Measurements from ENCODE around the gene SETD7. TPM values are rescaled to one million over a fixed set of nuclear protein-coding genes. Genes with fewer than 3 reads are reported as not detected.

Gene SETD7
- total RNA-seq, 4 donors from 2014 or later, result 19.7 to 31.3 (median 24.8) TPM

DNA sequence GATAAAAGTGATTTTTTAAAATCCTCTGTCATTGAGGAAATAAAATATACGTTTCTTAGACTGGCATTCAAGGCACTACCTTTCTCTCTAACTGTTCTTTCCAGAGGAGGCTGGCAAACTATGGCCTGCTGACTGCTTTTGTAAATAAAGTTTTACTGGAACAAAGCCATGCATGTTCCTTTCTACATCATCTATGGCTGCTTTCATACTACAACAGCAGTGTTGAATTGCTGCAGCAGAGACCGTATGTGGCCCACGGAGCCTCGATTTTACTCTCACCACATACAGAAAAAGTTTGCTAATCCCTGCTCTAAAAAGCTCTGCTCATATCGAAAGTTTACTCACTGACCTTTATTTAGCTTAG lies 20.2 kb downstream of the SETD7 start:
- peaks cover 3 to 8% (median 7%) of the 10 kb centered on the region in 4 donors for H3K4me1 ChIP-seq
- no peaks in the 10 kb centered on the region for H3K36me3 ChIP-seq
- H3K27ac ChIP-seq, result no peak overlapping the region
- no peaks in the 10 kb centered on the region for H3K27me3 ChIP-seq
- no peaks in the 10 kb centered on the region for H3K9me3 ChIP-seq
- no peak for DNase-seq
- in situ Hi-C loops (cut with MboI; ENCODE audit: low pct_ligation_motif_present in 1 of 4, low pct_unique_long_range_greater_than_20kb in 1 of 4, low sequenced_read_pairs in 3 of 4) (no loop called here), intact Hi-C loops (cut with DNase I; ENCODE audit: low total_unique reads) (no loop called here)
- no peak overlapping the region for H3K4me3 ChIP-seq
- TF ChIP-seq POLR2AphosphoS5 (IDR thresholded peaks at IDR 0.05), result no peak
- no peak for TF ChIP-seq EP300 (IDR thresholded peaks at IDR 0.05; ENCODE audit: low read depth)
- no peak for TF ChIP-seq POLR2A (IDR thresholded peaks at IDR 0.05)
- TF ChIP-seq, protein P1, sequence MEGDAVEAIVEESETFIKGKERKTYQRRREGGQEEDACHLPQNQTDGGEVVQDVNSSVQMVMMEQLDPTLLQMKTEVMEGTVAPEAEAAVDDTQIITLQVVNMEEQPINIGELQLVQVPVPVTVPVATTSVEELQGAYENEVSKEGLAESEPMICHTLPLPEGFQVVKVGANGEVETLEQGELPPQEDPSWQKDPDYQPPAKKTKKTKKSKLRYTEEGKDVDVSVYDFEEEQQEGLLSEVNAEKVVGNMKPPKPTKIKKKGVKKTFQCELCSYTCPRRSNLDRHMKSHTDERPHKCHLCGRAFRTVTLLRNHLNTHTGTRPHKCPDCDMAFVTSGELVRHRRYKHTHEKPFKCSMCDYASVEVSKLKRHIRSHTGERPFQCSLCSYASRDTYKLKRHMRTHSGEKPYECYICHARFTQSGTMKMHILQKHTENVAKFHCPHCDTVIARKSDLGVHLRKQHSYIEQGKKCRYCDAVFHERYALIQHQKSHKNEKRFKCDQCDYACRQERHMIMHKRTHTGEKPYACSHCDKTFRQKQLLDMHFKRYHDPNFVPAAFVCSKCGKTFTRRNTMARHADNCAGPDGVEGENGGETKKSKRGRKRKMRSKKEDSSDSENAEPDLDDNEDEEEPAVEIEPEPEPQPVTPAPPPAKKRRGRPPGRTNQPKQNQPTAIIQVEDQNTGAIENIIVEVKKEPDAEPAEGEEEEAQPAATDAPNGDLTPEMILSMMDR (IDR thresholded peaks at IDR 0.05), result no peak
- 65 to 71% methylated on average over 5 of the region's 5 CpGs for WGBS, 2 donors (ENCODE audit: low coverage in 1 of 2)

DNA sequence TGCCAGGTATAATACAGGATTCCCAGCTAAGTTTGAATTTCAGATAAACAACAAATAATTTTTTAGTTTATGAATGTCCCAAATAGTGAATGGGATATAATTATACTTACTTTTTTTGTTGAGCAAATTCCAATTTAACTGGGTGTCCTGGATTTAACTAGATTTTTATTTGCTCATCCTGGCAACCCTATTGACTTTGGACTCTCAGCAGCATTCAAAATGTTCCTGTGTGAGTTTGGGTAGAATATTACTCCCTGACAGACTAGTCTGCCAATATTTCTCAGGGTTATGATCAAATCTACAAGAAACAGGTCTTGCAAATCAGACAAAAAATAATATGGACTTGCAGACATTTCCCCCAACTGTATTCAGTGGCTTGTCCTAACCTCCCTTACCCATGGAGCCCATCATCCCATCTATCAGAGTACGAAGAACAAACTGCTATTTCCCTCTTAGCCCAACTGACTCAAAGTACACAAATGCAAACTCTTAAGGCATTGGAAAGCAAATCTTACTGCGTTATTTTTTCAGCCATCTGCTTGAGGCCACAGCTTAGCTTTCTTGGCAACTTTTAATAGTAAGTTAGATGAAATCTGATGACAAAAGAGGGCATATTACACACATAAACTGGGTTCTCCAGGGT lies 20.7 kb downstream of the SETD7 start:
- TF ChIP-seq POLR2A (IDR thresholded peaks at IDR 0.05) (no peak), EP300 (IDR thresholded peaks at IDR 0.05; ENCODE audit: low read depth) (no peak), POLR2AphosphoS5 (IDR thresholded peaks at IDR 0.05) (no peak)
- TF ChIP-seq, protein P1 (IDR thresholded peaks at IDR 0.05), result no peak
- in situ Hi-C loops (cut with MboI; ENCODE audit: low pct_ligation_motif_present in 1 of 4, low pct_unique_long_range_greater_than_20kb in 1 of 4, low sequenced_read_pairs in 3 of 4) (no loop called here), intact Hi-C loops (cut with DNase I; ENCODE audit: low total_unique reads) (no loop called here)
- Histone ChIP-seq H3K4me1 (peaks cover 3 to 8% (median 7%) of the 10 kb centered on the region in 4 donors), H3K9me3 (no peaks in the 10 kb centered on the region), H3K27ac (no peak overlapping the region), H3K36me3 (no peaks in the 10 kb centered on the region), H3K4me3 (no peak overlapping the region), H3K27me3 (no peaks in the 10 kb centered on the region)
- 44 to 54% methylated on average over 2 of the region's 2 CpGs for WGBS, 2 donors (ENCODE audit: low coverage in 1 of 2)
- no peak for DNase-seq

DNA sequence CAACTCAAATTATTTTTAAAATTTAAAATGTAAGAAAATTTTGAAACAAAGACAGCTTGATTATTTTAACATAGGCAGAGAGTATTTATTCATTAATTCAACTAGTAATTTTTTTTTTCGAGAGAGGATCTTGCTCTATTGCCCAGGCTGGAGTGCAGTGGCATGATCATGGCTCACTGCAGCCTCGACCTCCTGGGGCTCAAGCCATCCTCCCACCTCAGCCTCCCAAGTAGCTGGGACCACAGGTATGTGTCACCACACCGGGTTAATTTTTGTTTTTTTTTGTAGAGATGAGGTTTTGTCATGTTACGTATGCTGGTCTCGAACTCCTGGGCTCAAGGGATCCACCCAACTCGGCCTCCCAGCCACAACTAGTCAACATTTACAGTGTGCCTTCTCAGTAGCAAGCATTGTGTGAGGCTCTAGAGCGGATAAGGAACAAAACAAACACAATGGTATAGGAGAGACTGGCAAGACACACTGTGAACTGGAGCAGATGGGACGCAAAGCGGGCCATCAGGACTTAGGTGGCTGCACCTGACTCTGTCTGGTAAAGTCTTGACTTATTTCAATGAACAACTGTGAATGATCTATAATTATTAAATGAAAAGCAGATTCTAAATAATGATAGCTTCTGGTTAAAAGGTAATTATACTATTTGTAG lies 21.6 kb downstream of the SETD7 start:
- intact Hi-C loops (cut with DNase I; ENCODE audit: low total_unique reads), result no loop called here
- WGBS, 2 donors (ENCODE audit: low coverage in 1 of 2), result 97% methylated on average over 9 of the region's 9 CpGs
- Histone ChIP-seq H3K27me3 (no peaks in the 10 kb centered on the region), H3K4me1 (peaks cover 3 to 8% (median 7%) of the 10 kb centered on the region in 4 donors), H3K27ac (no peak overlapping the region), H3K9me3 (no peaks in the 10 kb centered on the region), H3K4me3 (no peak overlapping the region), H3K36me3 (no peaks in the 10 kb centered on the region)
- DNase-seq, result no peak
- no peak for TF ChIP-seq EP300 (IDR thresholded peaks at IDR 0.05; ENCODE audit: low read depth)
- TF ChIP-seq, protein P1 (IDR thresholded peaks at IDR 0.05), result no peak
- TF ChIP-seq POLR2AphosphoS5 (IDR thresholded peaks at IDR 0.05), result no peak
- TF ChIP-seq POLR2A (IDR thresholded peaks at IDR 0.05), result no peak
- in situ Hi-C loops (cut with MboI; ENCODE audit: low pct_ligation_motif_present in 1 of 4, low pct_unique_long_range_greater_than_20kb in 1 of 4, low sequenced_read_pairs in 3 of 4), result no loop called here

DNA sequence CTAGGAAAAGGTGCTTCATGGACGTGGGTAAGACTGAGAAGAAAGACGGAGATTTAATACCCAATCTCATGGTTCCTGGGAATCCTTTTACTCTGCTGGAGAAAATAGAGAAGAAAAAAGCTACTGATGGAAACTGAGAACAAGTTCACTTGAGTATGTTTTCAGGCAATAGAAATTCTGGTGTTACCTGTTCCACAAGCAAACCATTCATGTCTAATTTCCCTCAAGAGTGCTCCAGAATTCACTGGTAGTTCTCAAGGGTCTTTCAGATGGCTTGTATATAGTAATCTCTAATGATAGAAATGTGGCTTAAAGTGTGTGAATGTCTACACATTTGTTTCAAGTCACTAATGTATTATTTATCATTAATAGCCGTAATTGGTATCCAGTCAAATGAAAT lies 22.5 kb downstream of the SETD7 start:
- H3K4me1 ChIP-seq, result peaks cover 3 to 14% (median 7%) of the 10 kb centered on the region in 4 donors
- DNase-seq, result no peak
- H3K9me3 ChIP-seq, result no peaks in the 10 kb centered on the region
- 50 to 74% methylated on average over 2 to 3 of the region's 3 CpGs for WGBS, 2 donors (ENCODE audit: low coverage in 1 of 2)
- in situ Hi-C loops (cut with MboI; ENCODE audit: low pct_ligation_motif_present in 1 of 4, low pct_unique_long_range_greater_than_20kb in 1 of 4, low sequenced_read_pairs in 3 of 4) (no loop called here), intact Hi-C loops (cut with DNase I; ENCODE audit: low total_unique reads) (no loop called here)
- H3K27ac ChIP-seq, result no peak overlapping the region
- H3K36me3 ChIP-seq, result no peaks in the 10 kb centered on the region
- TF ChIP-seq, protein P1 (IDR thresholded peaks at IDR 0.05), result no peak
- TF ChIP-seq EP300 (IDR thresholded peaks at IDR 0.05; ENCODE audit: low read depth), result no peak
- no peak for TF ChIP-seq POLR2AphosphoS5 (IDR thresholded peaks at IDR 0.05)
- TF ChIP-seq POLR2A (IDR thresholded peaks at IDR 0.05), result no peak
- no peak overlapping the region for H3K4me3 ChIP-seq
- no peaks in the 10 kb centered on the region for H3K27me3 ChIP-seq
